Erythroblast (primary cell): ENCODE measurements around the gene FMN2.

Experiments
- GATA1 ChIP-seq: IDR thresholded peaks from 2 replicates; pipeline ENCODE4 v1.6.1; 2011; ENCODE audit warnings: low read depth, mild to moderate bottlenecking, control low read depth, low read length, moderate library complexity
- POLR2A ChIP-seq: IDR thresholded peaks from 2 replicates; pipeline ENCODE4 v1.6.1; 2011; ENCODE audit warnings: mild to moderate bottlenecking, low read length

GRCh38 chr1:240044620-240045019 is 47.1 kb upstream of the FMN2 start:
- no peak for TF ChIP-seq POLR2A
- no peak for TF ChIP-seq GATA1
